ENCODE data around the gene OR11A1.

DNA sequence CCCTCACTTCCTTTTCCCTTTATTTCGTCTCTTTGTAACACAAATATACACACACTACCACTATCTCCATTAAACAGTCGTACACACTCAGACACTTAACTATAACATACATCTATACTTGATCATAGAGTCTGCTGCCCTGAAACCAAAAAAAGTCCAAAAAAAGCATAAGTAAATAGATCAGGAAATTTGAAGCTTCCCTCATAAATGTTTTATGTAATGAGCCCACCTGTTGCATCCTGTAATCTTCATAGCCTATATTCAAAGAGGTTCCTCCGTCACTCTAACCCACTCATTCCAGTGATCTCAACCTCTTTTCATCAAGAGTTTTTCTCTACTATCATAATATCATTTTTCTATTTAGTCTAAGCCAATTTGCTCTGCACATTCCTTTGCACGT, 68.3 kb downstream of the OR11A1 start:
- TF ChIP-seq, protein P1, sequence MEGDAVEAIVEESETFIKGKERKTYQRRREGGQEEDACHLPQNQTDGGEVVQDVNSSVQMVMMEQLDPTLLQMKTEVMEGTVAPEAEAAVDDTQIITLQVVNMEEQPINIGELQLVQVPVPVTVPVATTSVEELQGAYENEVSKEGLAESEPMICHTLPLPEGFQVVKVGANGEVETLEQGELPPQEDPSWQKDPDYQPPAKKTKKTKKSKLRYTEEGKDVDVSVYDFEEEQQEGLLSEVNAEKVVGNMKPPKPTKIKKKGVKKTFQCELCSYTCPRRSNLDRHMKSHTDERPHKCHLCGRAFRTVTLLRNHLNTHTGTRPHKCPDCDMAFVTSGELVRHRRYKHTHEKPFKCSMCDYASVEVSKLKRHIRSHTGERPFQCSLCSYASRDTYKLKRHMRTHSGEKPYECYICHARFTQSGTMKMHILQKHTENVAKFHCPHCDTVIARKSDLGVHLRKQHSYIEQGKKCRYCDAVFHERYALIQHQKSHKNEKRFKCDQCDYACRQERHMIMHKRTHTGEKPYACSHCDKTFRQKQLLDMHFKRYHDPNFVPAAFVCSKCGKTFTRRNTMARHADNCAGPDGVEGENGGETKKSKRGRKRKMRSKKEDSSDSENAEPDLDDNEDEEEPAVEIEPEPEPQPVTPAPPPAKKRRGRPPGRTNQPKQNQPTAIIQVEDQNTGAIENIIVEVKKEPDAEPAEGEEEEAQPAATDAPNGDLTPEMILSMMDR (IDR thresholded peaks at IDR 0.05; ENCODE audit: low read depth, low read length): no peak
- TF ChIP-seq, protein P2, sequence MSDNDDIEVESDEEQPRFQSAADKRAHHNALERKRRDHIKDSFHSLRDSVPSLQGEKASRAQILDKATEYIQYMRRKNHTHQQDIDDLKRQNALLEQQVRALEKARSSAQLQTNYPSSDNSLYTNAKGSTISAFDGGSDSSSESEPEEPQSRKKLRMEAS (IDR thresholded peaks at IDR 0.05; ENCODE audit: low read depth, low read length): no peak
- no peak for TF ChIP-seq POLR2A (IDR thresholded peaks at IDR 0.05; ENCODE audit: extremely low read depth, insufficient read length)
- no peak for TF ChIP-seq MYC (IDR thresholded peaks at IDR 0.05; ENCODE audit: low read depth, low read length)

Measured in NB4 (cell line).